ENCODE results near the gene CRCP. TPM values are rescaled to one million over a fixed set of nuclear protein-coding genes. Genes with fewer than 3 reads are reported as not detected.

Gene CRCP
- total and polyA plus RNA-seq, 4 donors: 18.9 to 43.0 (median 32.4) TPM

- no peak for TF ChIP-seq CTCF (IDR thresholded peaks at IDR 0.05; ENCODE audit: control extremely low read depth, extremely low read depth)
- no peak overlapping the region for H3K9ac ChIP-seq (ENCODE audit: insufficient read depth in 1 of 2, low read length in 2 of 2)
- DNase-seq (no peak), ATAC-seq (ENCODE audit: insufficient read depth, low FRiP score) (no peak)
- H3K9me3 ChIP-seq (ENCODE audit: control insufficient read depth in 4 of 4, insufficient read depth in 3 of 4, low read length in 3 of 4): peaks cover 0 to 4% (median 0%) of the 10 kb centered on the region in 4 donors
- H3K27me3 ChIP-seq (ENCODE audit: control insufficient read depth in 3 of 3, insufficient read depth in 3 of 3, low read length in 2 of 3): no peaks in the 10 kb centered on the region
- H3K4me3 ChIP-seq: no peak overlapping the region
- H3K4me1 ChIP-seq (ENCODE audit: control insufficient read depth in 5 of 5, insufficient read depth in 5 of 5, low read length in 5 of 5): no peaks in the 10 kb centered on the region
- no peak overlapping the region for H3K27ac ChIP-seq (ENCODE audit: low read depth in 1 of 2, low read length in 1 of 2)
- no peaks in the 10 kb centered on the region for H3K36me3 ChIP-seq (ENCODE audit: control insufficient read depth in 4 of 4, insufficient read depth in 4 of 4, low read length in 4 of 4)
- 68 to 76% methylated on average over 2 of the region's 2 CpGs for WGBS, 2 donors
These were observed 62.3 kb downstream of the CRCP start for GRCh38 chr7:66176914-66177313.

- no peak overlapping the region for H3K9ac ChIP-seq (ENCODE audit: insufficient read depth in 1 of 2, low read length in 2 of 2)
- no peaks in the 10 kb centered on the region for H3K36me3 ChIP-seq (ENCODE audit: control insufficient read depth in 4 of 4, insufficient read depth in 4 of 4, low read length in 4 of 4)
- no peak overlapping the region for H3K4me3 ChIP-seq
- DNase-seq (no peak), ATAC-seq (ENCODE audit: insufficient read depth, low FRiP score) (no peak)
- no peaks in the 10 kb centered on the region for H3K27me3 ChIP-seq (ENCODE audit: control insufficient read depth in 3 of 3, insufficient read depth in 3 of 3, low read length in 2 of 3)
- no peak for TF ChIP-seq CTCF (IDR thresholded peaks at IDR 0.05; ENCODE audit: control extremely low read depth, extremely low read depth)
- WGBS, 2 donors: 98 to 99% methylated on average over 2 of the region's 2 CpGs
- H3K27ac ChIP-seq (ENCODE audit: low read depth in 1 of 2, low read length in 1 of 2): no peak overlapping the region
- H3K4me1 ChIP-seq (ENCODE audit: control insufficient read depth in 5 of 5, insufficient read depth in 5 of 5, low read length in 5 of 5): no peaks in the 10 kb centered on the region
- peaks cover 0 to 4% (median 0%) of the 10 kb centered on the region in 4 donors for H3K9me3 ChIP-seq (ENCODE audit: control insufficient read depth in 4 of 4, insufficient read depth in 3 of 4, low read length in 3 of 4)
These were observed 63.6 kb downstream of the CRCP start for GRCh38 chr7:66178258-66178657.

GRCh38 chr7:66181329-66181728 is 66.7 kb downstream of the CRCP start:
- Histone ChIP-seq H3K27ac (ENCODE audit: low read depth in 1 of 2, low read length in 1 of 2) (no peak overlapping the region), H3K36me3 (ENCODE audit: control insufficient read depth in 4 of 4, insufficient read depth in 4 of 4, low read length in 4 of 4) (no peaks in the 10 kb centered on the region), H3K27me3 (ENCODE audit: control insufficient read depth in 3 of 3, insufficient read depth in 3 of 3, low read length in 2 of 3) (no peaks in the 10 kb centered on the region), H3K4me3 (no peak overlapping the region), H3K9ac (ENCODE audit: insufficient read depth in 1 of 2, low read length in 2 of 2) (no peak overlapping the region), H3K9me3 (ENCODE audit: control insufficient read depth in 4 of 4, insufficient read depth in 3 of 4, low read length in 3 of 4) (peaks cover 0 to 6% (median 0%) of the 10 kb centered on the region in 4 donors), H3K4me1 (ENCODE audit: control insufficient read depth in 5 of 5, insufficient read depth in 5 of 5, low read length in 5 of 5) (no peaks in the 10 kb centered on the region)
- ATAC-seq (ENCODE audit: insufficient read depth, low FRiP score) (no peak), DNase-seq (no peak)
- no peak for TF ChIP-seq CTCF (IDR thresholded peaks at IDR 0.05; ENCODE audit: control extremely low read depth, extremely low read depth)

- no peaks in the 10 kb centered on the region for H3K4me1 ChIP-seq (ENCODE audit: control insufficient read depth in 5 of 5, insufficient read depth in 5 of 5, low read length in 5 of 5)
- no peak for TF ChIP-seq CTCF (IDR thresholded peaks at IDR 0.05; ENCODE audit: control extremely low read depth, extremely low read depth)
- no peak overlapping the region for H3K4me3 ChIP-seq
- no peak for DNase-seq
- no peak overlapping the region for H3K27ac ChIP-seq (ENCODE audit: low read depth in 1 of 2, low read length in 1 of 2)
- H3K36me3 ChIP-seq (ENCODE audit: control insufficient read depth in 4 of 4, insufficient read depth in 4 of 4, low read length in 4 of 4): no peaks in the 10 kb centered on the region
- no peaks in the 10 kb centered on the region for H3K27me3 ChIP-seq (ENCODE audit: control insufficient read depth in 3 of 3, insufficient read depth in 3 of 3, low read length in 2 of 3)
- no peak overlapping the region for H3K9ac ChIP-seq (ENCODE audit: insufficient read depth in 1 of 2, low read length in 2 of 2)
- 96 to 100% methylated on average over 2 of the region's 2 CpGs for WGBS, 2 donors
- no peak for ATAC-seq (ENCODE audit: insufficient read depth, low FRiP score)
- peaks cover 0 to 5% (median 0%) of the 10 kb centered on the region in 4 donors for H3K9me3 ChIP-seq (ENCODE audit: control insufficient read depth in 4 of 4, insufficient read depth in 3 of 4, low read length in 3 of 4)
These were observed 67.2 kb downstream of the CRCP start for GRCh38 chr7:66181845-66182244.
